ENCODE data around the gene ANKRD6.

Gene ANKRD6

DNA sequence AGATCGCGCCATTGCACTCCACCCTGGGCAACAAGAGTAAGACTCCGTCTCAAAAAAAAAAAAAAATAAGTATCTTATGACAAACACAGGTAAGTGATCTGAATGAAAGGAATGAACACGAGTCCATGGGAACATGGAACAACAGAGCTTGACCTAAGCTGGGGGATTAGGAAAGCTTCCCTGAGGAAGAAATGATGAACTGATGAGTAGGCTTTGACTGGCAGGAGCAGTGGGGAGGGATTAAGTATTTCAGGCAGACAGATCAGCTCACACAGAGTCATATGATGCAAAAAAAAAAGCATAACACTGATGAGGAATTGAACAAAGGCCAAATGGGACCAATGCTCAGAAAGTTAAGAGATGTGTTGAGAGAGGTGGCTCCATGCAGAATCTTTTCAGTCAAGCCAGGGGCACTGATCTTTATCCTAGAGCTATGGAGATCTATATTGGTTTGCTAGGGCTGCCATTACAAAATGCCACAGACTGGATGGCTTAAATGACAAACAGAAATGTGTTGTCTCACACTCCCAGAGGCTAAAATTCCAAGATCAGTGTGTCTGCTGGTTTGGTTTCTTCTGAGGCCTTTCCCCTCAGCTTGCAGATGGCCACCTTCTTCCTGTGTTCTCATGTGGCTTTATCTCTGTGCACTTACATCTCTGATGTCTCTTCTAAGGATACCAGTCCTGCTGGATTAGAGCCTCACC lies 85.6 kb downstream of the ANKRD6 start:
- DNase-seq: no peak

DNA sequence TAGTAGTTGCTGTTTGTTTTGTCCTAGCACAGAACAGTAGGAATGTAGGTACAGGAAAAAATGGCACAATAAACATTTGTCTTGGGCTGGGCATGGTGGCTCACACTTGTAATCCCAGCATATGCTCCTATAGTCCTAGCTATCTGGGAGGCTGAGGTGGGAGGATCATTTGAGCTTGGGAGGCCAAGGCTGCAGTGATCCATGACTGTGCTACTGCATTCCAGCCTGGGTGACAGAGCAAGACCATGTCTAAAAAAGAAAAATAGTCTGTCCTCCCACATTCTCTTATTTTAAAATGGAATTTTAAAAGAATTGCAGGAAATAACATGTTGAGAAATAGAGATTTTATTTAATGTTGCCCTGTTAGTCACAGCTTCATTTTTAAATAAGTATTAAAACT lies 87.8 kb downstream of the ANKRD6 start:
- DNase-seq: peak; percentile 38

DNA sequence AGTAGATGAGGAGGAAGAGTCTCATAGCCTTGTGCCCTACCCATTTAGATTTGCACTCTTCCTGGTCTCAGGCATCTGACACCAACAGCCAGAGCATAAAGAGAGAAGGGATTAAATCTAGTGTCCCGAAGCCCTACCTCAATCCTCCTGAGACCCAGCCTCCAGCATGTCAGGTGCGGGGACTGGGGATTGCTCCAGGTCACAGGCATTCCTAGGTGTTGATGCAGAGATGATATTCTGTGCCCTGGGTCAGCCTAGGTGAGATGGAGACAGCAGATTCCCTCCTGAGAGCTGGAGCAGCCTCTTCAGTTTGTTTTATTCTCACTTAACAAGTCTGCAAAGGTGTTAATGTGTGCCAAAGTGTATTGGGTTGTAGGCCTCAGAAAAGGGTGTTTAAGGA lies 89.8 kb downstream of the ANKRD6 start:
- no peak for DNase-seq

DNA sequence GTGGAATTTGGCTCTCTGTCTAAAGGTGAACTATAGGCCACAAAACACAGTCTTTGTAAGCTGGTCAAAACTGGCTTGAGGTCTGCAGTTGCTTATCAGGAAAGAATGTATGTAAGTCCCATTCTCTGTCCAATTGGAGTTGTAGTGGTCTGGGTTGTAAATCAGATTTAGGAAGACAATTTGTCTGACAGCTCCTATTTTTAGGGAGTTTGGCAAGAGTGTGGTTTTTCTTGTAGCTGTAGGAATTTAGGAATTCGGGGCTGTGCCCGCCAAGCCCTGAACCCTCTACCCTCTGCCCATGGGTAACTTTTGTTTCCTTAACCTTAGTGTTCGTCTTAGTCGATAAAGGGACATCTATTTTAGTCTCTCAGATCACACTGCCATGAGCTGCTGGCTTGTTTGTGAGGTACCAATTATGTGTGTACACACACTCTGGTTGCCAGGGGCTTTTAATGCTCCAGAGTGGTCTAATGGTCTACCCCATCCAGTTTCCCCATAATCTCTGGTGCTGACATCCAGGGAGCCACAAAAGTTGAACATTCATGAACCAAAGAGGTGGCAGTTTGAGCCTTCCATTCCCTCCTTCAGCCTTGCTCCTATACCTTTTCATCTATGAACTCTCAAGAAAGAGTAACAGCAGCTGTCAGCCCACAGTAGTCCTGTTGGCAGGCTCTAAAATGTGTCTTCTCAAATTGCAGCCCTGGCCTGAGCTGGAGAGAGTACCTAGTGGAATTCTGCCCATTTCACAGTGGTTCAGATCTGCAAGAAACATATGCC lies 93.0 kb downstream of the ANKRD6 start:
- no peak for DNase-seq

DNA sequence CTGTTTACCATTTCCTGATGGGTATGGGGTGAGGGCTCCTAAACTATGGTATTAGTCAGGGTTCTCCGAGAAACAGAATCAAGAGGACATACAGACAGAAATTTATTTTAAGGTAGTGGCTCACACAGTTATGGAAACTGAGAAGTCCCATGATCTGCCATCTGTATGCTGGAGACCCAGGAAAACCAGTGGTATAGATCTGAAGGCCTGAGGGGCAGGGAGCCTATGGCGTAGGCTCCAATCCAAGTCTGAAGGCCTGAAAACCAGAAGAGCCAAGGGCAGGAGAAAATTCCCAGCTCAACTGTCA lies 93.6 kb downstream of the ANKRD6 start:
- no peak for DNase-seq

DNA sequence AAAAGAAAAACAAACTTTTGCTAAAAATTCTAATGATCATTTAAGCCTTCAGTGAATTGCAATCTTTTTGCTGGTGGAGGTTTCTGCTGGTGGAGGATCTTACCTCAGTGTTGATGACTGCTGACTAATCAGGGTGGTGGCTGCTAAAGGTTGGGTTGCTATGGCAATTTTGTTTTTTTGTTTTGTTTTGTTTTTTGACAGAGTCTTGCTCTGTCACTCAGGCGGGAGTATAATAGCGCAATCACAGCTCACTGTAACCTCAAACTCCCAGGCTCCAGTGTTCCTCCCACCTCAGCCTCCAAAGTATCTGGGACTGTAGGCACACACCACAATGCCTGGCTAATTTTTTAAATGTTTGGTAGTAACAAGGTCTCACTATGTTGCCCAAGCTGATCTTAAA lies 94.7 kb downstream of the ANKRD6 start:
- no peak for DNase-seq

DNA sequence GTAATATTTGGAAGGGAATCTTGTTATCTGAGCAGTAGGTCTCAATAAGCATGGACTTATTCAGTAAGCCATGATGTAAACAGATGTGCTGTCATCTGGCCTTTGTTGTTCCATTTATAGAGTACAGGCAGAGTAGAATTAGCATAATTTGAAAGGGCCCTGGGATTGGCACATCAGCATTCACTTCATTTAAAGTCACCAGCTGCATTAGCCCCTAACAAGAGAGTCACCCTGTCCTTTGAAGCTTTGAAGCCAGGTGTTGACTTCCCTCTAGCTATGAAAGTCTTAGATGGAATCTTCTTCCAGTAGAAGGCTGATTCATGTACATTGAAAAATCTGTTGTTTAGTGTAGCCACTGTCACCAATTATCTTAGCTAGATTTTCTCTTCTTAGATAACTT lies 95.9 kb downstream of the ANKRD6 start:
- DNase-seq: no peak

DNA sequence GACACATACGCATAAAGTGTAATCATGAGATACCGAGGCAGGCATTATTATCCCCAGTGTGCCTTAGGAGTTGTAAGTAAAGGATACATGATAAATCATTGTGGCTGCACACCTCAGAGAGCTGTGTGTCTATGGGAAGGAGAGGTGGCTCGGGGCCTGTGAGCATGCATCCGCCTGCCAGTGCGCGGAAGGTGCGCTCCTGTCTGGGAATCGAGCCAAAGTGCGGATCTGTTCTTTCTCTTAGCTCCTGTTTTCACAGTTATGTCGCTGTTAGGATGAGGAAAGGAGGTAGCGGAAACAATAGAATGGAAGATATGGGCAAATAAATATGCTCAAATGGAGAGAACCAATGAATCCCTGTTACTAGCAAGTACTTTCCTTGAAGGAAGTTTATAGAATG lies 98.0 kb downstream of the ANKRD6 start:
- no peak for DNase-seq

DNA sequence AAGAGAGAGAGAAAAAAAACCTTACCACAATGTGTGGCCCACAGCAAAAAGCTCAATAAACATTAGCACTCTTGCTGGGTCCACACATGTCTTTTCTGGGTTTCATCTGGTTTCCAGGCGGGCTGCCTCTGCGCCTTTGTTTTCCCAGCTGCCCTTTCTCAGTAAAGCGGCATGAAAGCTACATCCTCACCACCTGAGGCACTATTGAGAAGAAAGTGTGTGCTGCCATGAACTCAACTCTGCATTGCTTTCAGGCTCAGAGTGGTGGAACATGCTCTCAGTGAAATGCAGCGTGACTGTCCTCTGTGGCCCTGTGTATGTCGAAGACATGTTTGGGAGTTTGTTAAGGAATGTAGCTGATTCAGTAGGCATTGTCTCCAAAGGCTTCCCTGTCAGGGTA lies 103.3 kb downstream of the ANKRD6 start:
- DNase-seq: no peak

DNA sequence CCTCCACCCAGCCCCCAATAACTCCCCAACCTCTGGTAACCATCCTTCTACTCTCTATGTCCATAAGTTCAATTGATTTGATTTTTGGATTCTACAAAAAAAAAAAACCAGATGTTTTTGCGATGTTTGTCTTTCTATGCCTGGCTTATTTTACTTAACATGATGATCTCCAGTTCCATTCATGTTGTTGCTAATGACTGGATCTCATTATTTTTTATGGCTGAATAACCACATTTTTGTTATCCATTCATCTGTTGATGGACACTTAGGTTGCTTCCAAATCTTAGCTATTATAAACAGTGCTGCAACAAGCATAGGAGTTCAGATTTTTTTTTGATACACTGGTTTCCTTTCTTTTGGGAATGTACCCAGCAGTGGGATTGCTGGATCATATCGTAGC lies 106.8 kb downstream of the ANKRD6 start:
- DNase-seq: no peak

DNA sequence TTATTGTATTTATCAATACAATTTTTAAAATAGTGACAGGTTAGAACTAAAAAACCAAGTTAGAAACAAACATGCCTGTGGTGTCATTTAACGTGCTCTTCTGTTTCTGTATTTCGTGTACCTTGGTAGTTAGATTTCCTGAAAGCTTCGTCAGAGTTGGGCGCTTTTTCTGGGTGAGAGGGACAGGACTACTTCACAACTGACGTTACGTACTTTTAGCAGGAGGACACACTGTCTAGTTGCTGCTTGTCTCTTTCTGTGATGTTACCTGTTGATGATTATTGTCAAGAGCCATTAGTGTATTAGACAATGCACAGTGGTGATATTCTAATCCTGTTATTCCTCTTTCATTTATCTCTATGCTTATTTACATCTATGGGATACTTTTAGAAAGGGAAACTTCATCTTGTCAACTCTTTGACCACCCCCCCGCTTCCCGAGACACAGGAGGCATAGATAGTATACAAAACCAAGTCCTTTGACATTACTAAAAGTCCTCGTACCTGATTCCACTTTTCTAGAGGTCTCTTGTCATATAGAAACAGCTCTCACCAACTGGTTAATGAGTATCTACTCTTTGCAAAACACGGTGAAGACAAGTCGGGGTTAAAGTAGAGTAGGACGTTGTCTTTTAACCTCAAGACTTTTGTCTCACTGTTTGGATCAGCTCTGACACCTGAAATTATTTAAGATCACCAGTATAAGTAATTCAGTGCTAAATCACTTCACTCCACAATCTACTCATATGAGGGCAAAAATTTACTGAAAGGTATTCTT lies 109.3 kb downstream of the ANKRD6 start:
- no peak for DNase-seq

DNA sequence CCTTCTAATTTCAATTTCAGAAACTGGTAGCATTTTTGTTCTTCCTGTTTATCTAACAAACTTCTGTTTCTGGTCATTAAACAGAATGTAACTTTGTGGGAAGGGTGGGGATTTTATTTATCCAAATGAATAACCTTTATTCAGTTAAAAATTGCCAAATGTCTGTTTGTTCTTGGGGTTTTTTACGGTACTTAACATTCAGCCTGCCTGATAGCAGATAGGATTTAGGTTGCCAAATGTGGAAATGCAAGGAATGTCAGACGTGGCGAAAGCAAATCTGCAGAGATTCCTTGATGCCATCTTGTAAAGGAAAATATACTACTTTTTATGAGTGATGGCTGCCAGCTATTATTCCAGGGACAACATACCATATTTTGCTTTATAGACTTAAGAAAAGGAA lies 109.9 kb downstream of the ANKRD6 start:
- no peak for DNase-seq

DNA sequence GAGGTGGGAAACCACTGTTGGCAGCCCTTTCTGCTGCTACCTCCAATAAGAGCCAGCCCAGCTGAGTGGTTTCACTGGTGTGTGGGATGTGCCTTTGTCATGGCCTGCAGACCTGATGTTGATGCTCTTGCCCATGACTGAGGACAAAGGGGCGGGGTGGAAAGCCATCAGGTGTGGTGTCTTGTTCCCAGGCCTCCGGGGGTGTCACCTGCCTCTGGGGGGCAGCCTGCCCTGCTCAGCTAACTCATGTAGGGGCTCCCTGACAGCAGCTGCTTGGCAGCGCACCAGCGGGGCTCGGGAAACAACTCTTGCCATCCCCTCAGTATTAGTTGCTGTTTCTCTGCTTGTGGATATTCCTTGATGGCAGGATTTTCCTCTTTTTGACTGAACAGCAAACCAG lies 114.3 kb downstream of the ANKRD6 start:
- no peak for DNase-seq

DNA sequence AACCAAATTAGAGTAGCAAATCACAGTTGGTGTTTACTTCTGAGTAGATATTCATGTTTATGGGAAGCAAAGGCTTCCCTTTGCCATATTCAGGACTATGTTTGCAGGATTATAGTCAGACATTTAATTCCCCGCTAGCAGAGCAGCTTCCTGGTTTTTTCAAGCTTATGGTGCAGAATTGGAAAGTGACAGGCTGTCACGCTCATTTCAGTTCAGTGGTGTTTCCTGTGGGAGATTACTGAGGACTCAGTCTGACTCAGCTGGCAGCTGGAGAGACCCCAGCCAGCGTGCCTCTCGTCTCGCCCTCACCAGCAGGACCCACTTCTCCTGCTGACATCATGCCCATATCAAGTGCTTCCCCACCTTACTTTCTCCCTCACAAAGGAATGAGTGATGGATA lies 120.5 kb downstream of the ANKRD6 start:
- no peak for DNase-seq

DNA sequence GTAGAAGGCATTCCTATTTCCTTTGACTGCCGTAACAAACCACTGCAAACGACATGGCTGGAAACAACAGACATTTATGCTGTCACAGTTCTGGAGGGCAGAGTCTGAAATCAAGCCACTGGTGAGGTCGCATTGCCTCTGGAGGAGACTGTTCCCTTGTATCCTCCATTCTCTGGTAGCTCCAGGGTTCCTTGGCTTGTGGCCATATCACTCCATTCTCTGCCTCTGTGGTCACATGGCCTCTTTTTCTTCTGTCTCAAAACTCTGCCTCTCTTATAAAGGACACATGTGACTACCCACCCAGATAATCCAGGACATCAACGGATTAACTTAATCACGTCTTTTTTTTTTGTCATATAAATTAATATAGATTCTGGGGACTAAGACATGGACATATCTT lies 121.2 kb downstream of the ANKRD6 start:
- no peak for DNase-seq

DNA sequence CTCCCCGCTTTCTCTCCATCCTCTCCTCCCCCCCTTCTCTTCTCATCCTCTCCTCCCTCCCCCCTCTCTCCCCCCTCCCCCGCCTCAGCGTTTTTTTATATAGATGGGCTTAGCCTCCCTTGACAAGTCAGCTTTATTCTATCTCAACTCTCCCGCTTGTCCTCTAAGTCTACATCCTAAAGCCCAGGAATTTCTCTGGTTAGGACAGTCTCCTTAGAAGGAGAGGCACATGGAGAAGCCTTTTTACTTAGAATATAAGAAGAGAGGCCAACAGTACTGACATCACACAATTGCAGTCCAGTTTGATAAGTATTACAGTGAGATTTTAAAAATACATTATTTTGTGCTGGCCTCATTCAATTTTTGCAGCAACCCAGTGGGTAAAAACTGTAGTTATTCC lies 122.1 kb downstream of the ANKRD6 start:
- DNase-seq: no peak

DNA sequence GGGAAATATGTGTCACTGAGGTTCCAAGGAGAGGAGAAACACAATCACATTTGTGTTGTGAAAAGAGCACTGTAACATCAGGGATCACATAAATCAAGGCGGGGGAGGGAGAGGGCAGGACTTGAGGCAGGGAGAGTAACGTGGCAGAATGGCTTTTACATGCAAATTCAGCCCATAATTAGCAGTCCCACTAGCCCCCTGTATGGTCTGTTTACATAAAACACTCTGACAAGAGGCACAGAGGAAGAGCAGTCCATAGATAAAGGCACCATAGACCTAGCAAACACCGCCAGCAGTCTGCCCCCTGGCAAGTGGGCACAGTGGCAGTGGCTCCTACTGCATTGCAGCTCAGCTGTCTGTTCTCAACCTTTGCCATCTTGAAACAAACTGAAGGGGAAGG lies 122.9 kb downstream of the ANKRD6 start:
- no peak for DNase-seq

DNA sequence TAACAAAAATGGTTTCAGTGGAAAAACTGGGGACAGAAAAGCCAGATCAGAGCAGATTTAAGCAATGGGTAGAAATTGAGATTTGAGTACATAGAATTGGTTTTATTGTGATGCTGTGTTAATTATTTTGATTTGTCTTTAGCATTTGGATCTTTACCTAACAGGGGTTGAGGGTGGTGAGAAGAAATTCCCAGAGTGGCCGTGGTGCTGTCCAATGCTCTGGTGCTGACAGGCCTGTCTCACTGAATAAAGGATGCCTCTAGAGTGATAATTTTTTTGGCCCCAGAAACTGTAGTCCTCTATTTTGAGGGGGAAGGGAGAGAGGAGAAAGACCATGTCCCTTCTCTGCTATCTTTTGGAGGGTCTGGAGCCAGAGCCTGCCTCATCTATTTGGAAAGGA lies 126.5 kb downstream of the ANKRD6 start:
- DNase-seq: no peak

DNA sequence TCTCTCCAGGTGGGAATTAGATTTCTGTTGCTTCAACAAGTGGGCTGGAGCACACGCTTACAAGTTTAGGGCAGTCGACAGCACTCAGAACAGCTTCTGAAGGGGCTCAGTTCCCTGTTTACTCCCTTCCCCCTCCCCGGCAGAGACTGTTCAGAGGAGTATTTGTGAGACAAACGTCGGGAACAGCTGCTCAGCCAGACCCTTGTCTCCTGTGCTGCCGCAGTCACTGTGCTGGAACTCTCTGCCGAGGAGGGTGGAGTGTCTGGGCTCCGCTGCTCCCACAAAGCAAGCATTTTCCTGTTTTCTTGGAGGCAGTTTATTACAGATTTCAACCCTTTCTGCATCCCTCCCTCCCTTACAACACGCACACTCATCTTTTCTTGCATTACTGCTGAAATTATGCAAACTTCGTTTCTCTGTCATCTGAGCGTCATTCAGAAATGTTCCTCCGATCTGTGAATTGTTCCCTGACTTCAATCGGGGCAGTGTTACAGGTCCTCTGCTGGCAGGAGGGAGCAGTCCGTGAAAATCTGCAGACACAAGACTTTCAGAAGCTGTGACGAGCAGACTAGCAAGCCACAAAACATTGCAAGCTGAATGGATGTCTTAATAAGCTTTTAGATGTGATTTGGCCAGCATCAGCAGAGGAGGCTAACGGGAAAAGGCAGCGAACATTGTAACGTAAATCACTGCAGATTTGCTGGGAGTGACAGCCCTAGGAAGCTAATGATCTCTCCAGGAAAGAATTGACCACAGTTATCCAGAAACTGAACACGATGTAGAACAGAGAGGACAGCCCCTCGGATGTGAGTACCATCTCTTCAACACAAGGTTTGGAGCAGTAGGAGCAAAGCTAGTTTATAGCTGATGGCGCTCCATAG lies 129.4 kb downstream of the ANKRD6 start:
- DNase-seq: no peak

DNA sequence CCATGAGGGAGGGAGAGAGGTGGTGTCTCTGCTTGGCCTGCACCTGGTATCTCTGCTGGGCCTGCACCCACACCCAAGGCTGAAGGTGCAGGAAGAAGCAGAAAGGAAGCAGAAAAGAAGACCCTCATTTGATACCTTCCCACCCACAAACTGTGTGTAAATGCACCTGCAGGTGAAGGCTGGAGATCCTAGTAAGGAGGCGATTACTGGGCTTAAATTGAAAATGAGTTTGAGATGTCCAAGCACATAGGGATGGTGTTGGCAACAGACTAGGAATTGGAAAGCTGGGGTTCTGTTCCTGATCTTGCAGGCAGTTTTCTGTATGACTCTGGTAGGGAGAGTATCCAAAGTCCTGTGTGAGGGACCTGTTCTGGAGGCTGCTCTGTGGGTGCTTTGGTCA lies 130.9 kb downstream of the ANKRD6 start:
- no peak for DNase-seq

DNA sequence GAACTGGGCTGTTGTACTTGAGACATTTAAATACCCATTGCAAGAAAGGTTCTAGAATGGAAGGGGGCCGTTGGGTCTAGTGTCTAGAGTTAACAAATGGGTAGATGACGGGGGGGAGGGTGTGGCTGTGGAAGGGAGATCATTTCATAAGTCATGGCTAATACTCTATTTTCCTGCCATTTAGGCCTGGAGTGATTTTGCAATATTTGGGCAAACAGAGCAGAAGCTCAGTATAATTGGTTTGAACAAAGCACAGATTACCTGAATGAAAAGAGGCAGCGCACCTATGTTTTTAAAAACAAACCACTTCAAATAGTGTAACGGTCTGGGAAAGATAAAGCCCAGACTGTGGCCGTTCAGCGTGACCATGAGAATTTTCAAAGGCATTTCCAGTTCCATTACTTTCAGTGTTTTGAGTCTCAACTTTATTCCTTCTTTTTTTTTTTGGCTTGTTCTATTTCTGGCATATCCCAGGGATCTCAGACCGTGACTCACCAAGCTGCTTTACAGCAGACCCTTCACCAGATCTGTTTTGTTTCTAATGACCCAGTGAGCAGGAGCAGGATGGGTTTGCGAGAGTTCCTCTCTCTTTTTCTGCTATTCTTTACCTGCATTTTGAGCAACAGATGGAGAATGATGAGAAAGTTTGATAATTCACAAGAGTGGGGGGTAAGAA lies 131.9 kb downstream of the ANKRD6 start:
- DNase-seq: peak; percentile 30

DNA sequence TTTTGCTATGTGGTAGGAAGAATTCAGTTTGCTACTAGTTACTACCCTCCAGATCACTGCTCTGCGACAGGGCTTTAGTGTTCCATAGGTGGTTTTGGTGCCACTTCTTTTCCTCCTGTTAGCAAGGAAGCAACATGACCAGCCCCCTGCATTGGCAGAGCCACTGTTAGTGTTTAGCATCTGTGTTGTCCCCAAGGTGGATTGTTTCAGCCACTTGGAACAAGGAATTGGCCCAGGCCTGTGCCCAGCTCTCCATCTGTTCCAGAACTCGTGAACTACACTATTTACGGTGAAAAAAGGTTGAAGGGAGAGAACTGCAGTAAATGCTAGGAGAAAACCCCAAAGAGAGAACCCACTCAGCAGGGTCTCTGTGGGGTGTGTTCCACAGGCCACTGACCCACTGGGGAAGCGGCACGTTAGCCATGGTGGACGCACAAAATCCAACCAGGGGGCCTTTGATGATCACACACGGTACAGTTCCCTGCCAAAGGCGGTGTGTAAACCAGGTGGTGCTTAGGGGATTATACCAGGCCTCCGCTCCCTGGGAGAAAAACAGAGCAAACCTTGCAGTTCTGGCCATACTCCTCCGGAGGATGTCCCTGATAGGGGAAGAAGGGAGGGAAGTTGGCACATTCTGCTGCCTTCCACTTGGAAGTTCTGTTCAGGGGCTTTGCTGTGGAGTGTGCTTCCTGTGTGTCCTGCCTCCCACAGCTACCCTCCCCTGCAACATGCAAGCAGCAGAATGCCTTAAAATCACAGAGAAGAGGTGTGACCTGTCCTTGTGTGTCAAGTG lies 133.3 kb downstream of the ANKRD6 start:
- no peak for DNase-seq

All from kidney glomerular epithelial cell (primary cell).